ENCODE measurements around the gene IFT80. TPM values are rescaled to one million over a fixed set of nuclear protein-coding genes. Genes with fewer than 3 reads are reported as not detected.

Gene IFT80
- total RNA-seq, 1 experiment from 2014 or later: 26.9 TPM

DNA sequence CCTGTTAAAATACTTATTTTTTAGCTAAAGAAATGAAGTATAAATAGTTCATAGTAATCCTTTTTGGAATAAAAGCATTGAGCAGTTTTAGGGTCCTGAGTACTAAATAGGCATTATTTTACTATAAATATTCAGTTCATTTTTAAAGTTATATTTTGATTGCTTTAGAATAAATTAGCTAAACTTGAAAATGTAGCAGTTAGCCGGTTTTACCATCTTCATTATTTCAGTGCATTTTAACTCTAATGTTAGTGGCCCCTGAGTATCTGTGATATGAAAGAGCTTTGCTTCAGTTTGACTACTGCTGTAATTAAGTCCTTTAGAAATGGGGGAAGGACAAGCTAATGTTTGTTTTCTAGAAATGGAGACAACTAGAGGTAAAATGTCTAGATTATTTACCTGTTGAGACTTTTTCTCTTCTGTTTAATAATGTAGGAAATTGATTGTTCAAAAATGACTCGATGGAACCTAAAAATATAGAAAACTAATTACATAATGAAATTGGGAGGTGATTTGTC is 4.1 kb upstream of the IFT80 start:
- DNase-seq (ENCODE audit: low spot score): no peak
- no peak for ATAC-seq
- H3K4me1 Mint-ChIP-seq: peaks cover 34% of the 10 kb centered on the region
- peaks cover 8% of the 10 kb centered on the region; the same call in 1 of the 2 replicates for H3K27me3 Mint-ChIP-seq (ENCODE audit: low read depth)
- TF ChIP-seq PREB (CRISPR knock-in tag; IDR thresholded peaks at IDR 0.05; ENCODE audit: borderline replicate concordance): no peak
- TF ChIP-seq CTCF (IDR thresholded peaks at IDR 0.05): no peak
- TF ChIP-seq IRF2 (CRISPR knock-in tag; IDR thresholded peaks at IDR 0.05; ENCODE audit: borderline replicate concordance, low read depth): no peak
- no peak for TF ChIP-seq CDX4 (CRISPR knock-in tag; IDR thresholded peaks at IDR 0.05; ENCODE audit: borderline replicate concordance)
- TF ChIP-seq, protein P1, sequence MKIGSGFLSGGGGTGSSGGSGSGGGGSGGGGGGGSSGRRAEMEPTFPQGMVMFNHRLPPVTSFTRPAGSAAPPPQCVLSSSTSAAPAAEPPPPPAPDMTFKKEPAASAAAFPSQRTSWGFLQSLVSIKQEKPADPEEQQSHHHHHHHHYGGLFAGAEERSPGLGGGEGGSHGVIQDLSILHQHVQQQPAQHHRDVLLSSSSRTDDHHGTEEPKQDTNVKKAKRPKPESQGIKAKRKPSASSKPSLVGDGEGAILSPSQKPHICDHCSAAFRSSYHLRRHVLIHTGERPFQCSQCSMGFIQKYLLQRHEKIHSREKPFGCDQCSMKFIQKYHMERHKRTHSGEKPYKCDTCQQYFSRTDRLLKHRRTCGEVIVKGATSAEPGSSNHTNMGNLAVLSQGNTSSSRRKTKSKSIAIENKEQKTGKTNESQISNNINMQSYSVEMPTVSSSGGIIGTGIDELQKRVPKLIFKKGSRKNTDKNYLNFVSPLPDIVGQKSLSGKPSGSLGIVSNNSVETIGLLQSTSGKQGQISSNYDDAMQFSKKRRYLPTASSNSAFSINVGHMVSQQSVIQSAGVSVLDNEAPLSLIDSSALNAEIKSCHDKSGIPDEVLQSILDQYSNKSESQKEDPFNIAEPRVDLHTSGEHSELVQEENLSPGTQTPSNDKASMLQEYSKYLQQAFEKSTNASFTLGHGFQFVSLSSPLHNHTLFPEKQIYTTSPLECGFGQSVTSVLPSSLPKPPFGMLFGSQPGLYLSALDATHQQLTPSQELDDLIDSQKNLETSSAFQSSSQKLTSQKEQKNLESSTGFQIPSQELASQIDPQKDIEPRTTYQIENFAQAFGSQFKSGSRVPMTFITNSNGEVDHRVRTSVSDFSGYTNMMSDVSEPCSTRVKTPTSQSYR (CRISPR knock-in tag; IDR thresholded peaks at IDR 0.05): no peak
- TF ChIP-seq USF1 (CRISPR knock-in tag; IDR thresholded peaks at IDR 0.05): no peak
- no peak for TF ChIP-seq NFYB (CRISPR knock-in tag; conservative IDR thresholded peaks at IDR 0.05; ENCODE audit: low read depth)
- no peak for TF ChIP-seq FOXP1 (CRISPR knock-in tag; IDR thresholded peaks at IDR 0.05; ENCODE audit: borderline replicate concordance)
- TF ChIP-seq, protein P2, sequence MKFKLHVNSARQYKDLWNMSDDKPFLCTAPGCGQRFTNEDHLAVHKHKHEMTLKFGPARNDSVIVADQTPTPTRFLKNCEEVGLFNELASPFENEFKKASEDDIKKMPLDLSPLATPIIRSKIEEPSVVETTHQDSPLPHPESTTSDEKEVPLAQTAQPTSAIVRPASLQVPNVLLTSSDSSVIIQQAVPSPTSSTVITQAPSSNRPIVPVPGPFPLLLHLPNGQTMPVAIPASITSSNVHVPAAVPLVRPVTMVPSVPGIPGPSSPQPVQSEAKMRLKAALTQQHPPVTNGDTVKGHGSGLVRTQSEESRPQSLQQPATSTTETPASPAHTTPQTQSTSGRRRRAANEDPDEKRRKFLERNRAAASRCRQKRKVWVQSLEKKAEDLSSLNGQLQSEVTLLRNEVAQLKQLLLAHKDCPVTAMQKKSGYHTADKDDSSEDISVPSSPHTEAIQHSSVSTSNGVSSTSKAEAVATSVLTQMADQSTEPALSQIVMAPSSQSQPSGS (CRISPR knock-in tag; IDR thresholded peaks at IDR 0.05; ENCODE audit: borderline replicate concordance, low read depth): no peak
- no peak for TF ChIP-seq ZNF232 (CRISPR knock-in tag; IDR thresholded peaks at IDR 0.05)
- no peak for TF ChIP-seq FOXP4 (CRISPR knock-in tag; IDR thresholded peaks at IDR 0.05)
- no peak for TF ChIP-seq MYBL2 (CRISPR knock-in tag; IDR thresholded peaks at IDR 0.05)
- no peak for TF ChIP-seq ATF1 (CRISPR knock-in tag; IDR thresholded peaks at IDR 0.05)
- no peak for TF ChIP-seq ZNF317 (CRISPR knock-in tag; IDR thresholded peaks at IDR 0.05; ENCODE audit: borderline replicate concordance, low read depth)
- TF ChIP-seq ZNF263 (CRISPR knock-in tag; IDR thresholded peaks at IDR 0.05; ENCODE audit: low read depth): no peak
- TF ChIP-seq ZNF219 (CRISPR knock-in tag; IDR thresholded peaks at IDR 0.05; ENCODE audit: borderline replicate concordance): no peak
- TF ChIP-seq ARID4B (CRISPR knock-in tag; IDR thresholded peaks at IDR 0.05; ENCODE audit: borderline replicate concordance): no peak
- no peak for TF ChIP-seq STAT6 (CRISPR knock-in tag; conservative IDR thresholded peaks at IDR 0.05; ENCODE audit: low read depth)
- H3K36me3 Mint-ChIP-seq: peaks cover 29% of the 10 kb centered on the region
- CTCF ChIA-PET: no interaction called here
- peak overlapping the region; percentile 48; the same call in 1 of the 2 replicates for H3K27ac Mint-ChIP-seq
- POLR2A ChIA-PET: no interaction called here
- peak overlapping the region; percentile 99 for H3K4me3 Mint-ChIP-seq
- no peaks in the 10 kb centered on the region for H3K9me3 Mint-ChIP-seq

Measured in WTC11 (cell line).